ENCODE results near the gene SUSD4.

SUSD4 gene

DNA sequence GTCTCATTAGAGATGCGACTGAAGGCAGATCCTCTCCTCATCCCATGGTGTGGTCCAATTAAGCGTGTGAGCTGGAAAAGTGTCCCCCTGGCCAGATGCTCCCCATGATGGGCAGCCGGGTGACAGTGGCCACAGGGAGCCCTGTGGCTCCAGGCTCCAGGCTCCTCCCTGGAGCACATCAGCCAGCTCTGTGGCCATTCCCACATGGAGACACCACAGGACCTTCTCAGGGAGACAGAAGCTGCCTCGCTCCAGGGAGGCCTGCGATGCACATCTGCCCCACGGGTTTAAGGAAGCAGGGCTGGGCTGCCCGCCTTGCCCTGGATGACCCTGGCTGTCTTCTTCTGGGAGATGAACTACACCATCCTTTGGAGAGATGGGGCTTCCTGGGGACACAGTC, 121.0 kb downstream of the SUSD4 start:
- no peaks in the 10 kb centered on the region for H3K36me3 ChIP-seq (ENCODE audit: control insufficient read depth, insufficient read depth, low read length)
- H3K9me3 ChIP-seq (ENCODE audit: control insufficient read depth, low read length), result no peaks in the 10 kb centered on the region
- H3K27me3 ChIP-seq (ENCODE audit: control insufficient read depth, insufficient read depth, low read length), result no peaks in the 10 kb centered on the region
- H3K4me3 ChIP-seq (ENCODE audit: low read length), result no peak overlapping the region
- H3K4me1 ChIP-seq (ENCODE audit: control insufficient read depth, insufficient read depth, low read length), result peaks cover 7% of the 10 kb centered on the region
- H3K9ac ChIP-seq (ENCODE audit: low read length), result no peak overlapping the region

DNA sequence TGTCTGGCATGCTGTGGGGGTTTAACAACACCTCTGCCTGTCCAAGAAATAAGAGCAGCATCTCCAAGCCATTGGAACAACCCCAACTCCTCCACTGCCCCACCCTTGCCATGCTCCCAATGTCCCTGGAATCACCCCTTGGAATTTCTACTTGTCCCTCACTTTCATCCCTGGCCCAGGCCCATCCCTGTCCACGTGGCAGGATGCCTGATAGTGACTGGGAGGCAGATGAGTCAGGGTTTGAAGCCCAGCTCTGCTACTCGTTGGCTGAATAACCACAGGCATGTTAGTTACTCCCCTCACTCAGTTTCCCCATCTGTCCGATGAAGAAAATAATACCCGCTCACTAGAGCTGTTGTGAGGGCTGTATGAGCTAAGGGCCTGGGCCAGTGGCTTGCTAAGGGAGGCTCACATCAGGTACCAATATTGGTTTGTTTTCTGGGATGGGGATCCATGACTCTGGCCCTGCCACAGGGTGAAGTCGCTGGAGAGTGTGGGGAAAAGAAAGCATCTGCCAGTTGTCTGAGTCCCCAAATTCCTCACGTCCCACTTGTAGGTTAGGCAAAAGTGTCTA, 121.5 kb downstream of the SUSD4 start:
- Histone ChIP-seq H3K36me3 (ENCODE audit: control insufficient read depth, insufficient read depth, low read length) (no peaks in the 10 kb centered on the region), H3K4me3 (ENCODE audit: low read length) (no peak overlapping the region), H3K9me3 (ENCODE audit: control insufficient read depth, low read length) (no peaks in the 10 kb centered on the region), H3K27me3 (ENCODE audit: control insufficient read depth, insufficient read depth, low read length) (no peaks in the 10 kb centered on the region), H3K4me1 (ENCODE audit: control insufficient read depth, insufficient read depth, low read length) (peaks cover 7% of the 10 kb centered on the region), H3K9ac (ENCODE audit: low read length) (no peak overlapping the region)

DNA sequence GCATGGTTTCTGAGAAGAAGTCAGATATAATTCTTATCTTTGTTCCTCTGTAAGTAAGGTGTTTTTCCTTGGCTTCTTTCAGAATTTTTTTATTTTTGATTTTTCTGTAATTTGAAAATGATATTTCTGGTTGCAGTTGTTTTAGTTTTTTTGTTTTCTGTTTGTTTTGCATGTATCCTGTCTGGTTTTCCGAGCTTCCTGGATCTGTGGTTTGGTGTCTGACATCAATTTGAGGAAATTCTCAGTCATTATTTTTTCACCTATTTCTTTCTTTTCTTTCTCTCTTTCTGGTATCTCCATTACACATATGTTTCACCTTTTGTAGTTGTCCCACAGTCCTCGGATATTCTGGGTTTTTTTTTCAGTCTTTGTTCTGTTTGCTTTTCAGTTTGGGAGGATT, 123.9 kb downstream of the SUSD4 start:
- Histone ChIP-seq H3K9ac (ENCODE audit: low read length) (no peak overlapping the region), H3K36me3 (ENCODE audit: control insufficient read depth, insufficient read depth, low read length) (no peaks in the 10 kb centered on the region), H3K4me3 (ENCODE audit: low read length) (no peak overlapping the region), H3K9me3 (ENCODE audit: control insufficient read depth, low read length) (no peaks in the 10 kb centered on the region), H3K4me1 (ENCODE audit: control insufficient read depth, insufficient read depth, low read length) (peaks cover 7% of the 10 kb centered on the region), H3K27me3 (ENCODE audit: control insufficient read depth, insufficient read depth, low read length) (no peaks in the 10 kb centered on the region)

DNA sequence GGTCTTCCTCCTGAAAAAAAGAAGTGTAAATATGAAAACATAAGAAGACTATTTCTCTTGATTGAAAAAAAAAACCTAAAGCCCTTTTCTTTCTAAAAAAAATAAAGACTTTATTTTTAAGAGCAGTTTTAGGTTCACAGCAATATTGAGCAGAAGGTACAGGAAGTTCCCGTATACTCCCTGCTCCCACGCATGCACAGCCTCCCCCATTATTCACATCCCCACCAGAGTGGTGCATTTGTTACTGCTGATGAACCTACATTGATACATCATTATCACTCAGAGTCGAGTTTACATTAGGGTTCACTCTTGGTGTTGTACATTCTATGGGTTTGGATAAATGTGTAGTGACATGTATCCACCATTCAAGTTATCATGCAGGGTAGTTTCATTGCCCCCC, 128.9 kb downstream of the SUSD4 start:
- Histone ChIP-seq H3K27me3 (ENCODE audit: control insufficient read depth, insufficient read depth, low read length) (no peaks in the 10 kb centered on the region), H3K4me3 (ENCODE audit: low read length) (no peak overlapping the region), H3K4me1 (ENCODE audit: control insufficient read depth, insufficient read depth, low read length) (peaks cover 14% of the 10 kb centered on the region), H3K36me3 (ENCODE audit: control insufficient read depth, insufficient read depth, low read length) (no peaks in the 10 kb centered on the region), H3K9ac (ENCODE audit: low read length) (no peak overlapping the region), H3K9me3 (ENCODE audit: control insufficient read depth, low read length) (no peaks in the 10 kb centered on the region)

DNA sequence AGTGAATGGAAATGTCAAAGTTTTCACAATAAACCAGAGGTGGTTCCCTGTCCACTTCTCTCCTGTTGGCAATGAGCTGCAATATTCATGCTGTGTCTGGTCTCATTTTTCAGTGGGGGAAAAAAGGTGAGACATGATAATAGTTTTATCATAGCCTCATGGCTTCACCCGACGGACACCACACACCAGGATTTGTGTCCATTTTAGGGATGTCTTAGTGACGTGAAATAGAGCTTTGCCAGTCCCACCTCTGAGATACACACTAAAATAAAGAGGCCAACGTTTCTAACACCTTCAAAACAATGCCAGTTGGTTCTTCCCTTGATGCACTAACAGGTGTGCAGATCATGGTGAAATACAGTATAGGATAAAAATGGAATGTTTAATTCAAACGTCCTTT, 129.4 kb downstream of the SUSD4 start:
- H3K27me3 ChIP-seq (ENCODE audit: control insufficient read depth, insufficient read depth, low read length), result no peaks in the 10 kb centered on the region
- H3K36me3 ChIP-seq (ENCODE audit: control insufficient read depth, insufficient read depth, low read length), result no peaks in the 10 kb centered on the region
- no peaks in the 10 kb centered on the region for H3K9me3 ChIP-seq (ENCODE audit: control insufficient read depth, low read length)
- H3K4me1 ChIP-seq (ENCODE audit: control insufficient read depth, insufficient read depth, low read length), result peaks cover 14% of the 10 kb centered on the region
- no peak overlapping the region for H3K9ac ChIP-seq (ENCODE audit: low read length)
- no peak overlapping the region for H3K4me3 ChIP-seq (ENCODE audit: low read length)

DNA sequence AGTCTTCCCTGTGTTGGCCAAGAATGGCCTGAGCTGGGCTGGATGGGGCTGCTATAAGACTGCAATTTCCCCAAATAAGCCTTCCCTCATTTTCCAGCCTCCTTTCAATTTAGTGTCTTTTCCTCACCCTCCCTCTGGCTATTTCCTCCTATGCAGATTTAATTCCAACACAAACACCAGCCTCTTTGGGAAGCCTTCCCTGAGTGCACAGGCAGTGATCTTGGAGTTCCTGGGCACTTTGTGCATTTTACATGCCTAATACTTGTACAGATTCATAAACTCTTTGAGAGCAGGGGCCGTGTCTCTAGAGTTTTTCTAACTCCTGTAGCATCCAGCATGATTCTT, 129.8 kb downstream of the SUSD4 start:
- no peaks in the 10 kb centered on the region for H3K27me3 ChIP-seq (ENCODE audit: control insufficient read depth, insufficient read depth, low read length)
- no peak overlapping the region for H3K9ac ChIP-seq (ENCODE audit: low read length)
- H3K4me3 ChIP-seq (ENCODE audit: low read length), result no peak overlapping the region
- H3K9me3 ChIP-seq (ENCODE audit: control insufficient read depth, low read length), result no peaks in the 10 kb centered on the region
- no peaks in the 10 kb centered on the region for H3K36me3 ChIP-seq (ENCODE audit: control insufficient read depth, insufficient read depth, low read length)
- peaks cover 14% of the 10 kb centered on the region for H3K4me1 ChIP-seq (ENCODE audit: control insufficient read depth, insufficient read depth, low read length)

DNA sequence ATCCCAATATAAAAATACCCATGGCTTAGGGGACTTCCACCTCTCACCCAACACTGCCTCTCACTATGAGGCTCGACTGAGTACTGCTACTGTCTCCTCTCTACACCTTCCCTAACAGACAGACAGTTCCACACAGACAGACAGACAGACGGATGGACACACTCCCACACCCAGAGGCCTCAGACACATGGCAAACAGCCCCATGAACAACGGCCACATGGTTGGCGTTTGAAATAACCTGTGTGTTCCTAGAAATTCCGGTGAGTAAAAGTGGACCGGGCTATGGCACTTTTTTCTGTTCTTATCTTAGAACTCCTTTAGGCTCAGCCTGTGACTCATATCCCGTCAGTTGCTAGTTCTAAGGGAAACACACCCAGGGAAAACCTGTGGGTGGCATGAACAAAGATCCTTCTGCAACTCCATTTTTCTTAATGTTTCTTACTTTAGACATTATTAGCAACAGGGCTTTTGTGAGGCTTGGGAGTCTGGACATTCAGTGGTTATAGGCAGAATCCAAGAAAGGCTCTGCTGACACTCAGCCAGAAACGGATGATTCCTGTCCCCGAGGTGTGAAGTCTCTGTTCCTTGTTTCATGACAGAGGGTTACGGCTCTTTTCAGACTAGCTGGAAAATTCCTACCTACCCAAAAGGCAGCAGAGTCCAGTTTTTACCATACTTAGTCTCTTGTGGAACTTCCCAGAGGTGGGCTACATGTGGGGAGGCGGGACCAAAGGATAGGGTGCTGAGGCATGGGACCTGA, 130.4 kb downstream of the SUSD4 start:
- H3K27me3 ChIP-seq (ENCODE audit: control insufficient read depth, insufficient read depth, low read length), result no peaks in the 10 kb centered on the region
- H3K4me3 ChIP-seq (ENCODE audit: low read length), result no peak overlapping the region
- H3K36me3 ChIP-seq (ENCODE audit: control insufficient read depth, insufficient read depth, low read length), result no peaks in the 10 kb centered on the region
- H3K9me3 ChIP-seq (ENCODE audit: control insufficient read depth, low read length), result no peaks in the 10 kb centered on the region
- H3K4me1 ChIP-seq (ENCODE audit: control insufficient read depth, insufficient read depth, low read length), result peaks cover 14% of the 10 kb centered on the region
- no peak overlapping the region for H3K9ac ChIP-seq (ENCODE audit: low read length)

DNA sequence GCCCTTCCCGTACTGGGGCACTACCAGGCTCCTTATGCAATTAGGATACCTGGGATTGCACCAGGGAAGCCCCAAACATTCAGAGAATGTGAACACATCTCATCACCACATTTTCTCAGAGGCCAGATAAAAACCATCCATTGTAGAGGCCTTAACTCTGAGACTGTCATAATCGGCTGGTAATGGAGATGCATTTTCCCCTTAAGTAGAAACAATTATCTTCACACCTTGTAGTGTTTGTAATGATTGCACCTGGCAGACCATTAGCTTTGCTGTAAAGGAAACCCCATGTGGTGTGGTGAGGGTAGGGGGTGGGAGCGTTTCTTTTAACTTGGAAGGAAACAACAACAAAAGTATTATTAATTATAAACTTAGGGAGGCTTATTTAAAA, 131.0 kb downstream of the SUSD4 start:
- Histone ChIP-seq H3K9me3 (ENCODE audit: control insufficient read depth, low read length) (no peaks in the 10 kb centered on the region), H3K4me3 (ENCODE audit: low read length) (no peak overlapping the region), H3K9ac (ENCODE audit: low read length) (no peak overlapping the region), H3K4me1 (ENCODE audit: control insufficient read depth, insufficient read depth, low read length) (peaks cover 14% of the 10 kb centered on the region), H3K27me3 (ENCODE audit: control insufficient read depth, insufficient read depth, low read length) (no peaks in the 10 kb centered on the region), H3K36me3 (ENCODE audit: control insufficient read depth, insufficient read depth, low read length) (no peaks in the 10 kb centered on the region)

DNA sequence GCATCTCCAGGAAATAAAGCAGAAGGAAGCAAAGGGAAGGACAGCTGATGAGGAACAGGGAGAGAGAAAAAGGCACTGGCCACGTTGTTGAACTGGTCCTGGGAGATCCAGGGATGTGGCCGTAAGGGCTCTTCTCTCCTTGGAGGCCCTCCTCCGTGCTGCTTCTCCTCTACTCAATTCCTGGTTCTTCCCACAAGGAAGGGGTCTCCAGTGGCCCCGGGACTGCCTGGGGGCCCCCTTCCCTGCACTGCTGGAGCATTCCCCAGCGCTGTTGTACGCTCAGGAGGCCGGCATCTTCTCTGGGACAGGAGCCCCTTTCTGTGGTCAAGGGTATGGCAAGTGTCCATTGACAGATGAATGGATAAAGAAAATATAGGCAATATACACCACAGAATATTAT, 132.4 kb downstream of the SUSD4 start:
- peaks cover 14% of the 10 kb centered on the region for H3K4me1 ChIP-seq (ENCODE audit: control insufficient read depth, insufficient read depth, low read length)
- no peak overlapping the region for H3K9ac ChIP-seq (ENCODE audit: low read length)
- no peaks in the 10 kb centered on the region for H3K36me3 ChIP-seq (ENCODE audit: control insufficient read depth, insufficient read depth, low read length)
- no peaks in the 10 kb centered on the region for H3K9me3 ChIP-seq (ENCODE audit: control insufficient read depth, low read length)
- H3K4me3 ChIP-seq (ENCODE audit: low read length), result no peak overlapping the region
- no peaks in the 10 kb centered on the region for H3K27me3 ChIP-seq (ENCODE audit: control insufficient read depth, insufficient read depth, low read length)

DNA sequence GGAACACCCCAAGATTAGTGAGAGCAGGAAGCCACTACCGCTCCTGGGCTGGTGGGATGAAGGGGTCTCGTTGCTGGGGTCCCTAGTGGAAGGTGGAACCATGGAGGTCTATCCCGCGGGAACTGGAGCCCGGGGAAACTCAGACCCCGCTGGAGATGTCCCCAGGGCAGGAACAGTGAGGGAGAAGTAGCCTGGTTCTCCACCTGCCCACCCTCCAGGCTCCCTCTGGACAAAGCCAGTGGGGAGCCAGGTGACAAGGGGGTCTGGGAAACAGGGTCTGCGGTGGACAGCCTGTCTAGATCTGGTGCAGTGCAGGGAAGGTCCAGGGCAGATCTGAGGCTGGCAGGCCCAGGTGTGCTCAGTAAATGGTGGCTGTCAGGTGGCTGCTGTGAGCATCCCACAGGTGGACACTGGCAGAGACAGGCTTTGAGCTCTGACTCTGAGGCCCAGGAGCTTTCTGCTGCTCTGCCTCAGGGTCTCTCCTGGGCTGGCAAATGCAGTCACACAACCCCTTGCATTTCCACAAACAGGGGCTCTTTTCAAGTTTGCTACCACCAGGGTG, 132.9 kb downstream of the SUSD4 start:
- Histone ChIP-seq H3K9ac (ENCODE audit: low read length) (no peak overlapping the region), H3K27me3 (ENCODE audit: control insufficient read depth, insufficient read depth, low read length) (no peaks in the 10 kb centered on the region), H3K4me1 (ENCODE audit: control insufficient read depth, insufficient read depth, low read length) (peaks cover 14% of the 10 kb centered on the region), H3K36me3 (ENCODE audit: control insufficient read depth, insufficient read depth, low read length) (no peaks in the 10 kb centered on the region), H3K9me3 (ENCODE audit: control insufficient read depth, low read length) (no peaks in the 10 kb centered on the region), H3K4me3 (ENCODE audit: low read length) (no peak overlapping the region)

DNA sequence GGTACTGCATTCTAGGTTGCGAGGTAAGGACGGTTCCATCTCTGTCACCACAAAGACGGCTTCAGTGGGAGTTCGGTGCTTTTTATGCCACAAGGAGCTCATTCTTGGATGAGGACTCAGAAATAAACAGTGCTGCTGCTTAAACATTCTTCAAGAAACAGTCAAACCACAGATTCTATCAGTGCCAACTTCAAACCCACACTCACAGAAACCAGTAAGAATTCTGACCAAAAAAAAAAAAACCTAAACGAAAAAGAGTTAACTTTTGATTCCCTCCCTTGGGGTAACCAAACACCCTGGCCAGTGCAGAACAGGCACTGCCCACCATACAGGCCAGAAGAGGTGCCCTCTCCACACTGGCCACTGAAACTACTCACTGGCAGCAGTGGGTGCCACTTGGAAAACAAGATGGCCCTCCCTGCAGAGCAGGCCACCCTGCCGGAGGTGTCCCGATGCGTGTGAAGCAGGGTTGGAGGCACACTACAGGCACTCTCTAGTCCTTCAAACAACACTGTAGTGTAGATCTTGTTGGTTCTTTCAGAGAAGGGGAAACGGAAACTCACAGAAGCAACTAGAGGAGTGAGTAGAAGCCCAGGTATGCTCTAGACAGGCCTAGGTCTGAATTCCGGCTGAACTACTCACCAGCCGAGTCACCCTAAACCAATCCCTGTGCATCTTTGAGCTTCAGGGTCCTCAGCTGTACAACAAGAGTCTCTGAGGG, 133.7 kb downstream of the SUSD4 start:
- Histone ChIP-seq H3K36me3 (ENCODE audit: control insufficient read depth, insufficient read depth, low read length) (no peaks in the 10 kb centered on the region), H3K9me3 (ENCODE audit: control insufficient read depth, low read length) (no peaks in the 10 kb centered on the region), H3K27me3 (ENCODE audit: control insufficient read depth, insufficient read depth, low read length) (no peaks in the 10 kb centered on the region), H3K9ac (ENCODE audit: low read length) (no peak overlapping the region), H3K4me3 (ENCODE audit: low read length) (no peak overlapping the region), H3K4me1 (ENCODE audit: control insufficient read depth, insufficient read depth, low read length) (peaks cover 14% of the 10 kb centered on the region)

DNA sequence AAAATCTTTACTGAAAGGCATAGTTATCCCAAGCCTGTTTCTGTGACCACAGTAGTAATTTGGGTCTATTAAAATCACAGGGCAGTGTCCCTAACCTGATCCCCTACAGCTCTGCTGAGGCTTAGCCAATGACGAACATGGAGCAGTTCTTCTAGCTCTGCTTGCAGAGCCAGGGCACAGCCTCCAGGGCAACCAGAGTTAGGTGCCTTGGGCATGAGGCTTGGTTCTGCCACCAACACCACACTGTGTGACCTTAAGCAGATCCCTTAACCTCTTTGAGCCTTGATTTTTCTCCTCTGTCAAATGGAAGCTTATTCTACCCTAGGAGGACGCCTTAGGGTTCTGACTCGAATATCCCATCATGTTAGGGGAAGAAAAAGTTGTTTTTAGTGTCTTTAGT, 134.2 kb downstream of the SUSD4 start:
- no peaks in the 10 kb centered on the region for H3K36me3 ChIP-seq (ENCODE audit: control insufficient read depth, insufficient read depth, low read length)
- no peaks in the 10 kb centered on the region for H3K9me3 ChIP-seq (ENCODE audit: control insufficient read depth, low read length)
- H3K9ac ChIP-seq (ENCODE audit: low read length), result no peak overlapping the region
- H3K4me1 ChIP-seq (ENCODE audit: control insufficient read depth, insufficient read depth, low read length), result peaks cover 14% of the 10 kb centered on the region
- no peak overlapping the region for H3K4me3 ChIP-seq (ENCODE audit: low read length)
- no peaks in the 10 kb centered on the region for H3K27me3 ChIP-seq (ENCODE audit: control insufficient read depth, insufficient read depth, low read length)

Data from mucosa of stomach (tissue), 1 donor.